NCI-H146 treated with DMSO at 0.1 percent for 48 hours (cell line): ENCODE measurements around the gene GSE1.

Source experiments
- DNase-seq: peaks from one replicate; lab custom pipeline; 2025; ENCODE audit not compliant: unreplicated experiment; lab: John Stamatoyannopoulos, UW

The GSE1 gene

DNA sequence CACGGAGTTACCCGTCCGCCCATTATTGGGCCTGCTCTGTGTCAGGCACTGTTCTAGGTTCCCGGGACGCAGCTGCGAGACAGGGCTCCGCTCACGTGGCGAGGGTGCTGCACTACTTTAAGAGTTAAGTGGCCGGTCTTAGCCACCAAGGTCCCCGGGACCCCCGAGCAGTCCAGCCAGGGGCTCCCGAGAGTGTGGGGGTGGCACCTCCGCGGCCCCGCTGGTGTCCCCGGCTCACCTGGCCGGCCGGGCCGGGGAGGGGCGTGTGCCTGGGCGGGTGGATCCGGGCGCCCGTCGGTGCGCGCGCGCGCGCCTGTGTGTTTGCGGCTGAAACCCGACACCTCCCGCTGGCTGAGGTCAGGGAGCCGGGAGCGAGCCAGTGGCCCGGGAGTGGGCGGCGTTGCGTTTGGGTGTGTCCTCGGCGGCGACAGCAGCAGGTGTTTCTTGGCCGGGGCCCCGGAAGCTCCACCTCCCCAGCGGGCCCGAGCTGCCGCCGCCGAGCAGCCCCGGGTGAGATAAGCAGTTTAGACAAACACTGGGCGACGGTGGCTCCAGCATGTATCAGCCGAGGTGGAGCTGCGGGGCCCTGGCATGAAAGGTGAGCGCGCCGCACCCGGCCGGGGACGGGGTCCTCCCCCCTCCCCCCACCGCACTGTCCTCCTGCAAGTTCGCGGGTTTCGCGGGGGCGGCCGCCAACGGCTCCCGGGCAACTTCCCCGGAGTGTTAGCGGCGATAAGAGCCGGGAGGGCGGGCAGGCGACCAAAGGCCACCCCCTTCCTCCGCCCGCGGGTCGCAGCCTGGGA is at the start of gene GSE1:
Gene GSE1 (plus strand): TSS at position 522 of the 803 bp plus-strand sequence. CDS start 70 bp downstream, at position 592.
- peak; percentile 76 for DNase-seq

DNA sequence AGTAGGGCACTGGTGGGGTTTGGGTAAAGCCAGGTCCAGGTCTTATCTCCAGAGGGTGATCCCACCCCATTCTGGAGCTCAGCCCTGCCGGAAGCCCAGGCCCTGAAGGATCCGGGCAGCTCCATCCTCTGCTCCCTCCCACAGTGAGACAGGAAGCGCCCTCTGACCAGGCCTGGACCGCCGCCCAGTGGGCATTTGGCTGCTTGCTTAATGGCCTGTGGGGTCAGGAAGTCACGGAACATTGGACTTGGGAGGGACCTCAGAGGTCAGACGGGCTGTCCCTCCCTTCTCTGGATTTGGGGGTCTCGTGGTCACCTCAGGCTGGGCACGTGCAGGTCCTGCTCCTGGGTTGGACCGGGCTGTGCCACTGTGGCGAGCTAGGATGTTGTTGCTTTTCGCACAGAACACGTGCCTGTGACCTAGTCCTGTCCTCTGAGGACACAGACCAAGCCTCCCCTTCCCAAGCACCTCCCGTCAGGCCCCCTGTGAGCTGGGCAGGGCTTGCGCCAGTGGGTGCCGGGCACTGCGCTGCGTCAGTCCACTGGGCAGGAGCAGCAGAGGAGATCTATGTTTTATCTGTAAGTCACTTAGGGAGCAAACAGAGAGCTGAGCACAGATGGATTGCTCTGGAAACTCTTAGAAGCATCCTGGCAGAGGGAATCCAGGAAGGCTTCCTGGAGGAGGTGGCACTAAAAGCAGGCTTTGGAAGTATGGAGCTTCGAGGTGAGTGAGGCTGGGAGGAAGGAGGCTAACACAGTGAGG is 49.4 kb upstream of the GSE1 start:
- no peak for DNase-seq

DNA sequence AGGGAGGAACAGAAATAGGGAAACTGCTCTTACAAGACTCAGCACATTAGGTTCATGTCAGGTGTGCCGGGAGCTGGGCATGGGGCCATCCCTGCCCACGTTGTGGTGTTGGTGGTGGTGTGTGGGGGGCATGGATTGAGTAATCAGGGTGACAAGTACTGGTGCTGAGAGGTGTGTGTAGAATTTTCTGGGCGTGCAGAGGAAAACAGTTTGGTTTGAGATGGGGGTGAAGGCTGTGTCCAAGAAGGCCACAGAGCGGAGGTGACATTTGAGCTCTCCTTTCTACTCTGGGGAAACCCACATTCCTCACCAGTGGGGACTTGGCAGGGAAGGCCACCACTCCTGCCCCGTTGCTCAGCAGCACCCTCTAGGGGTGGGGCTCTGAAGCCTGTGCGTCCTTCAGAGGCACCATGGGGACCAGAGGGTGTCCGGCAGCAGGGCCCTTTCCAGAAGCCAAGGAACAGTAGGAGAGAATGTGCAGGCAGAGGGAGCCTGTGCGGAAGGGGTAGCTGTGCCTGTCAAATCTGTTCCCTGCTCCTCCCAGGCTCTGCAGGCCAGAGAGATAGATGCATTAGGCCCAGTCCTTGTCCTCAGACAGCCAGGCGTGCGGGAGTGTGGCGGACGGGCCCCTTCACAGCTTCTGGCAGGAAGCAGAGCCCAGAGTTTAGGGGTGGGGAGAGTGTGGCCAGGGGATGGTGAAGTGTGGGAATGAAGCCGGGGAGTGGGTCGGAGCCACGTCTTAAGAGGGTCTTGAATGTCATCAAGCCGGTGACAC is 48.7 kb upstream of the GSE1 start:
- no peak for DNase-seq

DNA sequence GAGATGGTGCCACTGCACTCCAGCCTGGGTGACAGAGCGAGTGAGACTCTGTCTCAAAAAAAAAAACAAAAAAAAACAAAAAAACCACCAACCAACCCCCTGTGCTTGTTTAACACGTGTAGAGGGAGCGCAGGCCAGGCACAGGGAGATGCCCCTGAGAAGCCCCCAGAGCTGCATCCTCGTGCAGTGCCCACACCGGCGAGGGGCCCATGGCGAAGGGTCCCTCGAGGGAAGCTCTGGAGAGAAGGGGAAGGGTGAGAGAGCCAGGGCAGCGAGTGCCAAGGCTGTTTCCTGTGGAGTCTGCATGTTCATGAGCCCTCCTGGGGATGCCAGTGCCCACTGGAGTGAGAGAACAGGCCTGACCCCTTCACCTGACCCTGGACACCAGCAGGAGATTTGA is 47.8 kb upstream of the GSE1 start:
- no peak for DNase-seq

- DNase-seq: no peak
These were observed 47.2 kb upstream of the GSE1 start for GRCh38 chr16:85565801-85566526.

DNA sequence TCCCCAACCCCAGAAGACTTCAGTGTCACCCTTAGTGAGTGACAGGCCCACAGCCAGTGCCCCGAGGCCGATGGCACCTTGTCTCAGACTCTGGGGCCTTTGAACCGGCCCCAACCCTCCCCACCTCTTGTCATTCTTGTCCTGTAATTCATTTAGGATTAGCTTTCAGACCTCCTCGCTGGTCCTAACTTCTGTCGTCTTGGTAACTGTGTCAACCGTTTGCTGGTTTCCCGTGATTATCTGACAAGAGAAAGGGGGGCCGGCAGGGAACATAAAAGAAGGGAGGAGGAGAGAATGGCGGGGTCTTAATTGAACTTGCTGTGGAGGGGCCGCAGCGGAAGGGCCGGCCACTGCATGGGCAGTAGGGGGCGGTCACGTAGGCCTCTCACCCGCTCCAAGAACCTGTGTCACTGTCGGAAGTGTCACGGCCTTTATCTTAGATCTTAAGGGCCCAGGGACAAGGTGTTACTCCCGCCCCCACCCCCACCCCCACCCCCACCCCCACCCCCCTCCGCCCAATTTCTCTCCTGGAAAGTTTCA is 46.5 kb upstream of the GSE1 start:
- no peak for DNase-seq

DNA sequence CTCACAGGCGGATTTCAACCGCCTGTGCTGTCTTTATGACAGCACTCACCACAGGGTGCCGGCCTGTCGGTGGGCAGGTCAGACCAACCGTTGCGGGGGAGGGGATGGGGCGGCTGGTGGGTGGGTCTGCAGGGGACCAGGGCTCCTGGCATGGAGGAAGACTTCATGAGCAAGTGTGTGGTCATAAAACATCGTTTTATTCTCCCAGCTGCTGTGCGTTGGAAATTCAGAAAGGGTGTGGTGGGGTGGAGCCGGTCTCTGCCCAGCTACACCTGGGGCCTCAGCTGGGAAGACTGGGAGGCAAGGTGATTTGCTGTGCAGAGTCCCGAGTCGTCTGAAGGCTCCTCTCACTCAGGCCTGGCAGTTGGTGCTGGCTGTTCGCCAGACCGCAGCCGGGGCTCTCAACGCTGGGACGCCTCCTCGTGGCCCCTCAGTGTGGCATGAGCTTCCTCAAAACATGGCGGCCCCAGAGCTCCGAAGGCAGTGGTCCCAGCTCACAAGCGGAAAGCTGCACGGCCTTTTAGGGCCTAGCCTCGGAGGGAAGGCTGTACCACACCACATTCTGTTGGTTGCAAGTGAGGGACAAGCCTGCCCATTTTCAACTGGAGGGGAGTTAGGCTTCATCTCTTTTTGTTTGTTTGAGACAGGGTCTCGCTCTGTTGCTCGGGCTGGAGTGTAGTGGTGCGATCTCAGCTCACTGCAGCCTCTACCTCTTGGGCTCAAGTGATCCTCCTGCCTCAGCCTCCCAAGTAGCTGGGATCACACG is 45.8 kb upstream of the GSE1 start:
- no peak for DNase-seq

DNA sequence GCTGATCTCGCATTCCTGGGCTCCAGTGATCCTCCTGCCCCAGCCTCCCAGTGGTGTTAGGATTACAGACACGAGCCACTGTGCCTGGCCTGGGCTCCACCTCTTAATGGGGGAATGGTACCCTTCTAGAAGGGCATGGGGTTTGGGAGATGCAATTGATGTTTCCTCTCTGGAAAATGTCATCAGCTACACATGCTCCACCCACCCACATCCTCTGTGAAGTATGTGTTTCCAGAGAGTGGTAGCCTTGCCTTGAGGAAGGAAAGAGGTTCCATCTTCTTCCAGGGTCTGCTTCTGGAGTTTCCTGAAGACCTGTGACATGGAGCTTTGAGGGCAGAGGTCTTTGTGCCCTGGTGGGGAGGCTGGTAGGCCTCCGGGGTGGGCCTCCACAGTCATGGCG is 45.2 kb upstream of the GSE1 start:
- no peak for DNase-seq

GRCh38 chr16:85568519-85568918 is 44.6 kb upstream of the GSE1 start:
- DNase-seq: no peak

DNA sequence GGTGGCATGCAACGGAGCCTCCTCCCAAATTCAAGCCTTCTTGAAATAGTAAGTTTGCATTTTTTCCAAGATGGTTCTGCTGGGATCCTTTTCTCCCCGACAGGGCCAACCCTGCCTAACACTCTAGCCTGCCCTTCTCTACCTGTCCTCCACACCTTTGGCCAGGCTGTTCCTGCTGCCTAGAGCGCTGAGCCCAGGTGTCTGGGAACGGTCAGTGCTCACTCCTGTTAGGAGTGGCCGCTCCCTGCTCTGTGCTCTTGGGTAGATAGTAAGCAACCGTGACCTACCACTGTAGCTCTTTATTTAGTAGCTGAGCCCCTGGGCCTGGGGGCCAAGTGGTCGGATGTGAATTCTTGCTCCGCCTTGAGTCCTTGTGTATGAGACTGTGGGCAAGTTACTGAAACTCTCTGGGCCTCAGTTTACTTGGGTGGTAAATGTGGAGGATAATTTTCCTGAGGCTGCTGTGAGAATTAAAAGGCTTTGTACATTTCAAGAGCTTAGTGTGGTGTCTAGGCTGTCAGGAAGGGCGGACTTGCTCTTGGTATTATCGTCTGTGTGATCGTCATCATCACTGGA is 44.0 kb upstream of the GSE1 start:
- no peak for DNase-seq

DNA sequence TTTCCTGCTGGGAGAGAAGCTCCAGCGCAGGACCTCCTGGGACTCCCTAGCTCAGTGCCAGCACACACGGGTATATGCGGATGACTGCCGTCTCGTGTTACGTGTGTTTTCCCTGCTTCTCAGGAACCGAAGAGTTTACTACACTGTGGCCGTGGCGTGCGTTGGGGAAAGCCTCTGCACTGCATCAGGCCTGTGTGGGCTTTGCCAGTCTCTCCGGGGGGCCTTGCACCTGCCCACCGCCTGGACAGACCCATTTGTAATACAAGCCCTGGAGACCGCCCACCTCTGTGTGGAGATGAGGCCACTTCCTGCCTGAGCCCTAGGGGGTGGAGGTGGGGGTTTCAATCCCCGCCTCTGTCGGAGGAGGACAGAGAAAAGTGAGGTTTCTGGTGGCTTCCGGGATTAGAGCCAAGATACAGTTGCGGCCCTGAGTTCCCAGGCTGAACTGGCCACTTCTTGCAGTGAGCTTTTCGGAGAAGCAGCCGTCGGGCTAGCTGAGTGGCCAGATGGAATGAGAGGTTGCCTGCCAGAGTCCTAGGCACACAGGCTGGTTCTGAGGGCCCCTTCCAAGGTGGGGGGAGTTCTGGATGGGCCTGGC is 43.4 kb upstream of the GSE1 start:
- peak; percentile 86 for DNase-seq

GRCh38 chr16:85570213-85570734 is 42.8 kb upstream of the GSE1 start:
- no peak for DNase-seq

- DNase-seq: no peak
These were observed 42.2 kb upstream of the GSE1 start for GRCh38 chr16:85570735-85571562.

DNA sequence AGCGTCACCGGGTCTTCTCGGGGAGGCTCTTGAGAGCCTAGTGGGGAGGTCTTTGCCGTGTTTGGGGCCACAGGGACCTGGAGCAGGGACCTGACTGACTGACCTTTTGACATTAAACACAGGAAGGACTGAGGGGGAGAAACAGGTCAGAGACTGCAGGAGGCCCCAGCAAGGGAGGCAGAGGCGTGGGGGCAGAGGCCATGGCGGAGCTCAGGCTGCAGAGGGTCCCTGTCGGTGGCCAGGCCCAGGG is 41.6 kb upstream of the GSE1 start:
- no peak for DNase-seq

GRCh38 chr16:85571813-85572619 is 41.1 kb upstream of the GSE1 start:
- no peak for DNase-seq

DNA sequence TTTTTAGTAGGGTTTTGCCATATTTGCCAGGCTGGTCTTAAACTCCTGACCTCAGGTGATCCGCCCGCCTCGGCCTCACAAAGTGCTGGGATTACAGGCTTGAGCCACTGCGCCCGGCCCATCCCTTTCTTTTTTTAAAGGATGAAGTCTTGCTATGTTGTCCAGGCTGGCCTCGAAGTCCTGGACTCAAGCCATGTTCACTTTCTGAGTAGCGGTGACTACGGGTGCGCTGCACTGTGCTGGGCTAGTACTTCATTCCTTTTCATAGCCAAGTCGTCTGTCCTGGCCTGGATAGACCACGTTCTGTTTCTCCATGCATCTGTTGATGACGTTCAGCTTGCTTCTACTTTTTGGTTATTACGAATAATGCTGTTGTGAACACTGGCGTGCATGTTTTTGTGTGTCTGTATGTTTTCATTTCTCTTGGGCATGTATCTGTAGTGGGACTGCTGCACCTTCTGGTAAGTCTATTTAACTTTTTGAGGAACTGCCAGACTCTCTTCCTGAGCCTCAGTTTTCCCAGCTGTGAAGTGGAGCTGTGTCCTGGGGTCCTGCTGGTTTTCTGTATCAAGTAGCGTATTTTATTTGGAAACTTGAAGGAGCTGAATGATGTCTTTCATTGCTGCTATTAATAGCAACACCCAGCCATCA is 40.0 kb upstream of the GSE1 start:
- no peak for DNase-seq
